ENCODE results near the gene PLXNB3. TPM values are rescaled to one million over a fixed set of nuclear protein-coding genes. Genes with fewer than 3 reads are reported as not detected.

The PLXNB3 gene
- total and polyA plus RNA-seq, 2 donors (not counting 1 experiment from before 2014, with no cell fraction given), result 0.25 TPM; not detected in 1

GRCh38 chrX:153766871-153767673 is 3.0 kb downstream of the PLXNB3 start:
- ChIA-PET CTCF (interaction anchor here (2.6 kb wide), 1 partner anchor 180 kb away, joined by 10 read pairs; no protein-coding TSS in a partner anchor), POLR2A (no interaction called here)
- Histone ChIP-seq H3K4me1 (ENCODE audit: control insufficient read depth in 2 of 2, insufficient read depth in 2 of 2, low read length in 2 of 2) (peaks cover 0 to 18% of the 10 kb centered on the region in 2 donors), H3K27ac (ENCODE audit: low read length in 2 of 2) (no peak overlapping the region), H2AFZ (ENCODE audit: insufficient read depth, low read depth, low read length, poor library complexity, severe bottlenecking) (no peak overlapping the region), H4K20me1 (ENCODE audit: control insufficient read depth, insufficient read depth, low read length, poor library complexity, severe bottlenecking) (no peaks in the 10 kb centered on the region), H3K27me3 (replicated peaks in 1 of 4; ENCODE audit: control extremely low read depth in 1 of 4, control insufficient read depth in 3 of 4, insufficient read depth in 4 of 4, low read length in 3 of 4) (no peaks in the 10 kb centered on the region), H3K9ac (ENCODE audit: low read length) (no peak overlapping the region), H3K4me2 (replicated peaks; ENCODE audit: low read depth, low read length, poor library complexity, severe bottlenecking) (no peak overlapping the region), H3K9me3 (ENCODE audit: control extremely low read depth in 1 of 3, control insufficient read depth in 2 of 3, insufficient read depth in 1 of 3, low read length in 2 of 3) (no peaks in the 10 kb centered on the region), H3K79me2 (ENCODE audit: control insufficient read depth, insufficient read depth, low read length) (no peaks in the 10 kb centered on the region), H3K4me3 (ENCODE audit: control extremely low read depth in 1 of 5, extremely low read depth in 1 of 5, insufficient read depth in 1 of 5, low read depth in 2 of 5, low read length in 4 of 5) (no peak overlapping the region), H3K36me3 (replicated peaks in 1 of 2; ENCODE audit: control extremely low read depth in 1 of 2, control insufficient read depth in 1 of 2, extremely low read depth in 1 of 2, insufficient read depth in 2 of 2, low read length in 1 of 2) (no peaks in the 10 kb centered on the region)
- Mint-ChIP-seq H3K27ac (no peak overlapping the region), H3K4me3 (no peak overlapping the region), H3K9me3 (ENCODE audit: insufficient read depth) (no peaks in the 10 kb centered on the region), H3K4me1 (peaks cover 14% of the 10 kb centered on the region), H3K27me3 (no peaks in the 10 kb centered on the region)
- no peak for DNase-seq
- TF ChIP-seq CTCF (IDR thresholded peaks at IDR 0.05) (no peak), EZH2 (IDR thresholded peaks at IDR 0.05; ENCODE audit: borderline replicate concordance, insufficient read depth, low read depth, low read length, poor library complexity, severe bottlenecking) (no peak)
- 95% methylated on average over 50 of the region's 56 CpGs for WGBS (ENCODE audit: insufficient coverage)
- intact Hi-C loops (cut with micrococcal nuclease), result no loop called here
- ATAC-seq (ENCODE audit: low read depth), result no peak

- no peak overlapping the region for H3K4me2 ChIP-seq (replicated peaks; ENCODE audit: low read depth, low read length, poor library complexity, severe bottlenecking)
- ATAC-seq (ENCODE audit: low read depth) (no peak), DNase-seq (no peak)
- WGBS (ENCODE audit: insufficient coverage), result 96% methylated on average over 13 of the region's 20 CpGs
- H3K36me3 ChIP-seq (replicated peaks in 1 of 2; ENCODE audit: control extremely low read depth in 1 of 2, control insufficient read depth in 1 of 2, extremely low read depth in 1 of 2, insufficient read depth in 2 of 2, low read length in 1 of 2), result no peaks in the 10 kb centered on the region
- no peaks in the 10 kb centered on the region for H4K20me1 ChIP-seq (ENCODE audit: control insufficient read depth, insufficient read depth, low read length, poor library complexity, severe bottlenecking)
- Mint-ChIP-seq H3K9me3 (ENCODE audit: insufficient read depth) (no peaks in the 10 kb centered on the region), H3K27ac (no peak overlapping the region), H3K4me1 (peaks cover 14% of the 10 kb centered on the region), H3K27me3 (no peaks in the 10 kb centered on the region), H3K4me3 (no peak overlapping the region)
- no peaks in the 10 kb centered on the region for H3K27me3 ChIP-seq (replicated peaks in 1 of 4; ENCODE audit: control extremely low read depth in 1 of 4, control insufficient read depth in 3 of 4, insufficient read depth in 4 of 4, low read length in 3 of 4)
- H2AFZ ChIP-seq (ENCODE audit: insufficient read depth, low read depth, low read length, poor library complexity, severe bottlenecking), result no peak overlapping the region
- no peaks in the 10 kb centered on the region for H3K79me2 ChIP-seq (ENCODE audit: control insufficient read depth, insufficient read depth, low read length)
- no peak for TF ChIP-seq CTCF (IDR thresholded peaks at IDR 0.05)
- peaks cover 0 to 18% of the 10 kb centered on the region in 2 donors for H3K4me1 ChIP-seq (ENCODE audit: control insufficient read depth in 2 of 2, insufficient read depth in 2 of 2, low read length in 2 of 2)
- no peak overlapping the region for H3K4me3 ChIP-seq (ENCODE audit: control extremely low read depth in 1 of 5, extremely low read depth in 1 of 5, insufficient read depth in 1 of 5, low read depth in 2 of 5, low read length in 4 of 5)
- H3K9ac ChIP-seq (ENCODE audit: low read length), result no peak overlapping the region
- H3K9me3 ChIP-seq (ENCODE audit: control extremely low read depth in 1 of 3, control insufficient read depth in 2 of 3, insufficient read depth in 1 of 3, low read length in 2 of 3), result no peaks in the 10 kb centered on the region
- POLR2A ChIA-PET, result no interaction called here
- CTCF ChIA-PET, result interaction anchor here (0.6 kb wide), 1 partner anchor 12 kb away, joined by 3 read pairs; no protein-coding TSS in a partner anchor
- intact Hi-C loops (cut with micrococcal nuclease), result no loop called here
- H3K27ac ChIP-seq (ENCODE audit: low read length in 2 of 2), result no peak overlapping the region
These were observed 3.6 kb downstream of the PLXNB3 start for GRCh38 chrX:153767674-153768055.

Measured in B cell (primary cell).